Left ventricle myocardium inferior (tissue), 1 donor: ENCODE results near the gene UGT1A7. TPM values are rescaled to one million over a fixed set of nuclear protein-coding genes. Genes with fewer than 3 reads are reported as not detected.

ENCODE experiments used
- DNase-seq: peaks from one replicate; pipeline ENCODE4 v3.0.0-alpha.2; 2020
- H3K27ac ChIP-seq: fragments of 200-600 bp; replicated peaks from 2 replicates; pipeline ENCODE4 v1.8.0; 2021
- H3K27me3 ChIP-seq: fragments of 200-600 bp; 2 replicates; pipeline ENCODE4 v1.8.0; 2021; ENCODE audit warnings: low read depth
- H3K36me3 ChIP-seq: fragments of 200-600 bp; 2 replicates; pipeline ENCODE4 v1.8.0; 2021
- H3K4me1 ChIP-seq: fragments of 200-600 bp; 2 replicates; pipeline ENCODE4 v1.8.0; 2021
- H3K4me3 ChIP-seq: fragments of 200-600 bp; 2 replicates; pipeline ENCODE4 v1.8.0; 2021; ENCODE audit warnings: mild to moderate bottlenecking, moderate library complexity
- H3K9me3 ChIP-seq: fragments of 200-600 bp; replicated peaks from 2 replicates; pipeline ENCODE4 v1.8.0; 2021
- intact Hi-C: fragments of 100-400 bp; cut with micrococcal nuclease; formaldehyde crosslinking; loops from one replicate; pipeline ENCODE4 v1.11.0; 2022
- total RNA-seq: library from RNA; stranded (reverse); fragmentation: NEBNext Ultra II Directional; extraction: Animal tissue kit (Norgen Biotek cat#: 25700); gene quantifications from one replicate; pipeline ENCODE4 v1.2.1, GENCODE V29; 2021
- TF ChIP-seq, protein P1 (sequence below): fragments of 200-600 bp; IDR thresholded peaks from 2 replicates; pipeline ENCODE4 v1.8.0; 2021; ENCODE audit warnings: antibody characterized with exemption, mild to moderate bottlenecking, borderline replicate concordance
- donor health status: DM: no; HTN: yes; CAD: no; lungs with severe emphysema.

Gene UGT1A7
- total RNA-seq, 1 donor from 2014 or later, result not detected

DNA sequence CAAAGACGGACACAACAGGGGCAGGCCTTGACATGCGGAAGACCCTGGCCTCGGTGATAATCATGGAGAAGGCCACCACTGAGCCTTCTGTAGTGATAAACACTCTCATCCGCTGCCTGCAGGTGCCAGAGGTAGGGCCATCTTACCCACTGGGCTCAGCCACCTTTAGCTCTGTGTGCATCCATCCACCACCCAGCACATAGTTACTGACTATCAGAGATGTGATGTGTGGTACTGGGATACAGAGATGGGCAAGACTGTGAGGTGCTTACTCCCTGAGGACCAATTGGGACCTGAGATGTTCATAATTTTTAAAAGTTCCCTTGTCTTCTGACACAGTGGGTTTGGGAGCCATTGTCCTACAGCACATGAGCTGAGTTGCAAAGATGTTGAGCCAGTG lies 98.0 kb downstream of the UGT1A7 start:
- intact Hi-C loops, result no loop called here
- Histone ChIP-seq H3K4me1 (no peaks in the 10 kb centered on the region), H3K4me3 (no peak overlapping the region), H3K36me3 (no peaks in the 10 kb centered on the region), H3K27ac (no peak overlapping the region), H3K27me3 (peaks cover 27% of the 10 kb centered on the region), H3K9me3 (peaks cover 16% of the 10 kb centered on the region)
- TF ChIP-seq, protein P1, sequence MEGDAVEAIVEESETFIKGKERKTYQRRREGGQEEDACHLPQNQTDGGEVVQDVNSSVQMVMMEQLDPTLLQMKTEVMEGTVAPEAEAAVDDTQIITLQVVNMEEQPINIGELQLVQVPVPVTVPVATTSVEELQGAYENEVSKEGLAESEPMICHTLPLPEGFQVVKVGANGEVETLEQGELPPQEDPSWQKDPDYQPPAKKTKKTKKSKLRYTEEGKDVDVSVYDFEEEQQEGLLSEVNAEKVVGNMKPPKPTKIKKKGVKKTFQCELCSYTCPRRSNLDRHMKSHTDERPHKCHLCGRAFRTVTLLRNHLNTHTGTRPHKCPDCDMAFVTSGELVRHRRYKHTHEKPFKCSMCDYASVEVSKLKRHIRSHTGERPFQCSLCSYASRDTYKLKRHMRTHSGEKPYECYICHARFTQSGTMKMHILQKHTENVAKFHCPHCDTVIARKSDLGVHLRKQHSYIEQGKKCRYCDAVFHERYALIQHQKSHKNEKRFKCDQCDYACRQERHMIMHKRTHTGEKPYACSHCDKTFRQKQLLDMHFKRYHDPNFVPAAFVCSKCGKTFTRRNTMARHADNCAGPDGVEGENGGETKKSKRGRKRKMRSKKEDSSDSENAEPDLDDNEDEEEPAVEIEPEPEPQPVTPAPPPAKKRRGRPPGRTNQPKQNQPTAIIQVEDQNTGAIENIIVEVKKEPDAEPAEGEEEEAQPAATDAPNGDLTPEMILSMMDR, result no peak
- DNase-seq, result no peak

DNA sequence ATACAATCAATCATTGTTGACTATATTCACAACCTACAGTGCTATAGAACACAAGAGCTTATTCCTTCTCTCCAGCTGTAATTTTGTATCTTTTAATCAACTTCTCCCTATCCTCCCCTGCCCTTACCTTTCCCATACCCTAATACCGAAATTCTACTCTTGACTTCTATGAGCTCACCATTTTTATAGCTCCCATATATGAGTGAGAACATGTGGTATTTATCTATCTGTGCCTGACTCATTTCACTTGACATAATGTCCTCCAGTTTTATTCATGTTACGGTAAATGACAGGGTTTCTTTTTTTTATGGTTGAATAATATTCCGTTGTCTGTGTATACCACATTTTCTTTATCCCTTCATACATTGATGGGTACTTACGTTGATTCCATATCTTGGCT lies 99.1 kb downstream of the UGT1A7 start:
- intact Hi-C loops, result no loop called here
- Histone ChIP-seq H3K27me3 (peaks cover 35% of the 10 kb centered on the region), H3K9me3 (peaks cover 11% of the 10 kb centered on the region), H3K4me3 (no peak overlapping the region), H3K36me3 (no peaks in the 10 kb centered on the region), H3K27ac (no peak overlapping the region), H3K4me1 (no peaks in the 10 kb centered on the region)
- TF ChIP-seq, protein P1, result no peak
- no peak for DNase-seq

GRCh38 chr2:233789554-233789953 lies 107.9 kb downstream of the UGT1A7 start:
- TF ChIP-seq, protein P1, result no peak
- DNase-seq, result no peak
- Histone ChIP-seq H3K4me1 (no peaks in the 10 kb centered on the region), H3K9me3 (no peaks in the 10 kb centered on the region), H3K4me3 (no peak overlapping the region), H3K27me3 (peaks cover 20% of the 10 kb centered on the region), H3K27ac (no peak overlapping the region), H3K36me3 (no peaks in the 10 kb centered on the region)
- intact Hi-C loops, result no loop called here

GRCh38 chr2:233791151-233791882 lies 109.6 kb downstream of the UGT1A7 start:
- Histone ChIP-seq H3K4me1 (no peaks in the 10 kb centered on the region), H3K4me3 (no peak overlapping the region), H3K36me3 (no peaks in the 10 kb centered on the region), H3K9me3 (no peaks in the 10 kb centered on the region), H3K27me3 (peaks cover 13% of the 10 kb centered on the region), H3K27ac (no peak overlapping the region)
- intact Hi-C loops, result no loop called here
- no peak for DNase-seq
- TF ChIP-seq, protein P1, result no peak

GRCh38 chr2:233791883-233792329 lies 110.2 kb downstream of the UGT1A7 start:
- no peak for DNase-seq
- H3K36me3 ChIP-seq, result no peaks in the 10 kb centered on the region
- H3K27me3 ChIP-seq, result peaks cover 13% of the 10 kb centered on the region
- TF ChIP-seq, protein P1, result no peak
- H3K4me3 ChIP-seq, result no peak overlapping the region
- no peaks in the 10 kb centered on the region for H3K4me1 ChIP-seq
- intact Hi-C loops, result no loop called here
- H3K9me3 ChIP-seq, result no peaks in the 10 kb centered on the region
- H3K27ac ChIP-seq, result no peak overlapping the region
